Mucosa of gallbladder (tissue), 1 donor: ENCODE data around the gene PIP4K2A. TPM values are rescaled to one million over a fixed set of nuclear protein-coding genes. Genes with fewer than 3 reads are reported as not detected.

Experiments
- total RNA-seq: library from RNA; stranded (reverse); gene quantifications from one replicate; pipeline ENCODE4 v1.2.1, GENCODE V29; 2021
- donor health status: DM: no; HTN: no; CAD: no.

Gene PIP4K2A
- total RNA-seq, 1 donor from 2014 or later, result 55.2 TPM

Other genes with a start within 250 kb of the PIP4K2A start
- gene ARMC3, start 213.5 kb upstream of the PIP4K2A start, total RNA-seq, result 0.52 TPM